Liver (tissue), 9 donors: Measurements from ENCODE around the gene DAD1. TPM values are rescaled to one million over a fixed set of nuclear protein-coding genes. Genes with fewer than 3 reads are reported as not detected.
"Not testable (repeated sequence)": the region's sequence is repeated elsewhere in the genome, so short reads cannot be mapped to it uniquely, and the experiment has no call there.

Source experiments
- DNase-seq: peaks from one replicate; pipeline ENCODE4 v3.0.0-alpha.2; 2017; ENCODE audit warnings: low spot score
- H3K27ac ChIP-seq, 2 donors: one replicate each; pipeline ENCODE4 v1.7.0; 2013; ENCODE audit warnings: inconsistent platforms in 2 of 2, low read length in 2 of 2, control low read depth in 1 of 2, low read depth in 1 of 2, mild to moderate bottlenecking in 1 of 2
- H3K27me3 ChIP-seq, 4 donors: one replicate each; pipeline versions ENCODE4 v1.6.1 to v1.7.0; 2013; ENCODE audit warnings: low read length in 3 of 4, inconsistent platforms in 1 of 4, mild to moderate bottlenecking in 1 of 4, moderate library complexity in 1 of 4; ENCODE audit not compliant: control insufficient read depth in 4 of 4, insufficient read depth in 4 of 4
- H3K36me3 ChIP-seq, 4 donors: one replicate each; pipeline versions ENCODE4 v1.6.1 to v1.7.0; 2013; ENCODE audit warnings: low read length in 3 of 4, mild to moderate bottlenecking in 3 of 4, low read depth in 1 of 4, moderate library complexity in 1 of 4; ENCODE audit not compliant: control insufficient read depth in 4 of 4, insufficient read depth in 3 of 4
- H3K4me1 ChIP-seq, 4 donors: one replicate each; pipeline versions ENCODE4 v1.6.1 to v1.7.0; 2013; ENCODE audit warnings: low read length in 3 of 4, mild to moderate bottlenecking in 3 of 4, moderate library complexity in 1 of 4; ENCODE audit not compliant: control insufficient read depth in 4 of 4, insufficient read depth in 4 of 4
- H3K4me3 ChIP-seq, 3 donors: one replicate each; pipeline versions ENCODE4 v1.6.1 to v1.7.0; 2013; ENCODE audit warnings: low read length in 3 of 3, control low read depth in 1 of 3, low read depth in 1 of 3, mild to moderate bottlenecking in 1 of 3
- H3K9ac ChIP-seq, 2 donors: one replicate each; pipeline ENCODE4 v1.7.0; 2013; ENCODE audit warnings: low read length in 2 of 2, mild to moderate bottlenecking in 2 of 2, moderate library complexity in 2 of 2, control low read depth in 1 of 2, low read depth in 1 of 2
- H3K9me3 ChIP-seq, 4 donors: one replicate each; pipeline versions ENCODE4 v1.6.1 to v1.7.0; 2013; ENCODE audit warnings: low read length in 3 of 4; ENCODE audit not compliant: control insufficient read depth in 4 of 4
- CTCF ChIP-seq: fragments of 150-350 bp; IDR thresholded peaks from 2 replicates; pipeline ENCODE4 v1.5.1; 2017; ENCODE audit warnings: improper control_type of control experiment, low read depth, low read length; ENCODE audit not compliant: missing input control
- EGR1 ChIP-seq, 2 donors: IDR thresholded peaks; 2 replicates each; pipeline ENCODE4 v1.6.1; 2016 to 2018; ENCODE audit warnings: antibody characterized with exemption in 2 of 2, low read depth in 2 of 2
- FOXA1 ChIP-seq: IDR thresholded peaks from 2 replicates; pipeline ENCODE4 v1.6.1; 2016; ENCODE audit warnings: antibody characterized with exemption
- FOXA2 ChIP-seq: IDR thresholded peaks from 2 replicates; pipeline ENCODE4 v1.6.1; 2016; ENCODE audit warnings: antibody characterized with exemption
- GABPA ChIP-seq, 2 donors: IDR thresholded peaks in 1 of 2; conservative IDR thresholded peaks in 1 of 2; 2 replicates each; pipeline ENCODE4 v1.6.1; 2016; ENCODE audit warnings: antibody characterized with exemption in 2 of 2, mild to moderate bottlenecking in 1 of 2, moderate library complexity in 1 of 2
- HNF4A ChIP-seq, 2 donors: conservative IDR thresholded peaks; 2 replicates each; pipeline ENCODE4 v1.6.1; 2016; ENCODE audit warnings: antibody characterized with exemption in 2 of 2, mild to moderate bottlenecking in 2 of 2
- HNF4G ChIP-seq: IDR thresholded peaks from 2 replicates; pipeline ENCODE4 v1.6.1; 2016; ENCODE audit warnings: antibody characterized with exemption
- JUND ChIP-seq, 2 donors: IDR thresholded peaks; 2 replicates each; pipeline ENCODE4 v1.6.1; 2016; ENCODE audit warnings: antibody characterized with exemption in 2 of 2
- MAX ChIP-seq: IDR thresholded peaks from 2 replicates; pipeline ENCODE4 v1.6.1; 2016; ENCODE audit warnings: antibody characterized with exemption
- NR2F2 ChIP-seq: IDR thresholded peaks from 2 replicates; pipeline ENCODE4 v1.6.1; 2016; ENCODE audit warnings: antibody characterized with exemption
- RAD21 ChIP-seq, 2 donors: IDR thresholded peaks; 2 replicates each; pipeline ENCODE4 v1.6.1; 2016; ENCODE audit warnings: antibody characterized with exemption in 2 of 2, mild to moderate bottlenecking in 2 of 2
- REST ChIP-seq: IDR thresholded peaks from 2 replicates; pipeline ENCODE4 v1.6.1; 2016; ENCODE audit warnings: antibody characterized with exemption, mild to moderate bottlenecking
- TAF1 ChIP-seq: conservative IDR thresholded peaks from 2 replicates; pipeline ENCODE4 v1.6.1; 2016; ENCODE audit warnings: antibody characterized with exemption, mild to moderate bottlenecking
- YY1 ChIP-seq: IDR thresholded peaks from 2 replicates; pipeline ENCODE4 v1.6.1; 2016; ENCODE audit warnings: antibody characterized with exemption, mild to moderate bottlenecking
- ZBTB33 ChIP-seq: IDR thresholded peaks from 2 replicates; pipeline ENCODE4 v1.6.1; 2016; ENCODE audit warnings: antibody characterized with exemption
- WGBS: extraction: QIAGEN DNeasy Blood & Tissue Kit; methylation state at CpG from one replicate; pipeline ENCODE4 v1.1.7; 2013; 5-methylcytosine and 5-hydroxymethylcytosine counted together
- polyA plus RNA-seq, 2 donors: library from polyadenylated mRNA; stranded (reverse) in 1 of 2; unstranded in 1 of 2; fragments of 200-250 nt in 1 of 2; fragments of >200 nt in 1 of 2; fragmentation: Nextera tagmentation in 1 of 2; extraction: Ambion mirVana in 1 of 2; gene quantifications; one replicate each; pipeline versions ENCODE4 v1.2.1 to v1.2.3, GENCODE V29; 2013 to 2015
- total RNA-seq, 2 donors: library from RNA; depleted of rRNA; stranded (reverse); fragments of >200 nt; gene quantifications; one replicate each; pipeline ENCODE4 v1.2.3, GENCODE V29; 2014
- donor health status: healthy.
- donor health status: healthy.
- donor health status: healthy.
- donor health status: healthy.
- donor health status: healthy.

Gene DAD1
- total and polyA plus RNA-seq, 4 donors = 142 to 254 (median 205) TPM

- 81% methylated on average over 4 of the region's 4 CpGs for WGBS
- TF ChIP-seq FOXA2 (no peak), NR2F2 (no peak), GABPA (IDR thresholded peaks at IDR 0.05 in 1 of 2, conservative IDR thresholded peaks at IDR 0.05 in 1 of 2) (no peak), ZBTB33 (no peak), HNF4G (no peak), FOXA1 (no peak), MAX (no peak)
- peaks cover 3 to 9% (median 6%) of the 10 kb centered on the region in 4 donors for H3K4me1 ChIP-seq
These were observed 33.5 kb downstream of the DAD1 start for GRCh38 chr14:22555384-22556011.

GRCh38 chr14:22554498-22555383 is 34.3 kb downstream of the DAD1 start:
- TF ChIP-seq HNF4A (conservative IDR thresholded peaks at IDR 0.05) (no peak), JUND (IDR thresholded peaks at IDR 0.05) (no peak), RAD21 (IDR thresholded peaks at IDR 0.05) (no peak), REST (no peak), CTCF (no peak), FOXA2 (no peak), GABPA (IDR thresholded peaks at IDR 0.05 in 1 of 2, conservative IDR thresholded peaks at IDR 0.05 in 1 of 2) (no peak), TAF1 (no peak), EGR1 (IDR thresholded peaks at IDR 0.05; ENCODE audit: low read depth in 2 of 2) (no peak), ZBTB33 (no peak), FOXA1 (no peak), YY1 (no peak), NR2F2 (no peak)
- Histone ChIP-seq H3K27me3 (no peaks in the 10 kb centered on the region), H3K9me3 (no peaks in the 10 kb centered on the region), H3K4me3 (no peak overlapping the region), H3K36me3 (no peaks in the 10 kb centered on the region), H3K4me1 (peaks cover 3 to 9% (median 6%) of the 10 kb centered on the region in 4 donors), H3K9ac (no peak overlapping the region), H3K27ac (peak overlapping the region in 1 of 2 donors; percentile 25)
- no peak for DNase-seq
- 85% methylated on average over 15 of the region's 15 CpGs for WGBS

More at GRCh38 chr14:22555384-22556011, 33.5 kb downstream of the DAD1 start:
- H3K9me3 ChIP-seq = no peaks in the 10 kb centered on the region
- H3K4me3 ChIP-seq = no peak overlapping the region
- H3K9ac ChIP-seq = no peak overlapping the region
- no peak for DNase-seq
- H3K36me3 ChIP-seq = no peaks in the 10 kb centered on the region
- no peaks in the 10 kb centered on the region for H3K27me3 ChIP-seq
- H3K27ac ChIP-seq = peak overlapping the region; percentile 6 to 28

GRCh38 chr14:22553861-22554497 is 35.0 kb downstream of the DAD1 start:
- WGBS = 92% methylated on average over 14 of the region's 14 CpGs
- not testable (repeated sequence) for H3K9ac ChIP-seq, H3K27me3 ChIP-seq, H3K4me1 ChIP-seq, H3K36me3 ChIP-seq, H3K9me3 ChIP-seq, H3K4me3 ChIP-seq, H3K27ac ChIP-seq, DNase-seq
